HepG2 (cell line): ENCODE results near the gene ACSL6. TPM values are rescaled to one million over a fixed set of nuclear protein-coding genes. Genes with fewer than 3 reads are reported as not detected.

Experiments
- ARHGAP35 ChIP-seq: sonication (generic); formaldehyde crosslinking; IDR thresholded peaks from 2 replicates; pipeline ENCODE4 v1.9.0; 2022; ENCODE audit warnings: mild to moderate bottlenecking, inconsistent platforms, moderate library complexity, missing genetic modification reagents, borderline replicate concordance
- ATAD3A ChIP-seq: sonication (generic); formaldehyde crosslinking; IDR thresholded peaks from 2 replicates; pipeline ENCODE4 v1.4.0; 2020; ENCODE audit warnings: missing genetic modification reagents
- FIP1L1 ChIP-seq: fragments of 200-400 bp; formaldehyde crosslinking; IDR thresholded peaks from 2 replicates; pipeline ENCODE4 v1.6.1; 2018; ENCODE audit warnings: low read depth, mild to moderate bottlenecking, low read length, moderate library complexity, borderline replicate concordance; ENCODE audit not compliant: insufficient read depth
- FOXK1 ChIP-seq: sonication (generic); formaldehyde crosslinking; IDR thresholded peaks from 2 replicates; pipeline ENCODE4 v1.4.0; 2020; ENCODE audit warnings: low read depth, missing genetic modification reagents, borderline replicate concordance
- HIVEP1 ChIP-seq: sonication (generic); formaldehyde crosslinking; IDR thresholded peaks from 2 replicates; pipeline ENCODE4 v1.4.0; 2020; ENCODE audit warnings: mild to moderate bottlenecking, missing genetic modification reagents
- HNRNPUL1 ChIP-seq: fragments of 200-400 bp; formaldehyde crosslinking; IDR thresholded peaks from 2 replicates; pipeline ENCODE4 v1.6.1; 2017; ENCODE audit warnings: low read depth, mild to moderate bottlenecking, low read length, moderate library complexity
- JUND ChIP-seq: sonication (generic); formaldehyde crosslinking; IDR thresholded peaks from 2 replicates; pipeline ENCODE4 v1.8.0; 2022; ENCODE audit warnings: mild to moderate bottlenecking, missing genetic modification reagents
- KAT8 ChIP-seq: IDR thresholded peaks from 2 replicates; pipeline ENCODE4 v1.6.1; 2016; ENCODE audit warnings: missing genetic modification reagents, missing compliant biosample characterization
- POLR2A ChIP-seq, 2 experiments: IDR thresholded peaks; 2 replicates each; pipeline ENCODE4 v1.6.1; 2011; ENCODE audit warnings: low read depth in 2 of 2, low read length in 2 of 2, mild to moderate bottlenecking in 1 of 2, moderate library complexity in 1 of 2; ENCODE audit not compliant: insufficient read depth in 1 of 2
- REL ChIP-seq: sonication (generic); formaldehyde crosslinking; conservative IDR thresholded peaks from 2 replicates; pipeline ENCODE4 v1.8.0; 2022; ENCODE audit warnings: mild to moderate bottlenecking, missing genetic modification reagents, moderate library complexity
- SNRNP70 ChIP-seq: fragments of 200-400 bp; formaldehyde crosslinking; IDR thresholded peaks from 2 replicates; pipeline ENCODE4 v1.6.1; 2017; ENCODE audit warnings: mild to moderate bottlenecking, low read depth, low read length, moderate library complexity
- TBP ChIP-seq: sonication (generic); formaldehyde crosslinking; IDR thresholded peaks from 2 replicates; pipeline ENCODE4 v1.5.0; 2020; ENCODE audit warnings: missing genetic modification reagents
- TMF1 ChIP-seq: sonication (generic); formaldehyde crosslinking; IDR thresholded peaks from 2 replicates; pipeline ENCODE4 v1.8.1; 2022; ENCODE audit warnings: low read depth, missing genetic modification reagents
- ZBTB3 ChIP-seq: sonication (generic); formaldehyde crosslinking; IDR thresholded peaks from 2 replicates; pipeline ENCODE4 v1.4.0; 2020; ENCODE audit warnings: low read depth, mild to moderate bottlenecking, moderate library complexity, missing genetic modification reagents, borderline replicate concordance
- ZFP37 ChIP-seq: sonication (generic); formaldehyde crosslinking; IDR thresholded peaks from 2 replicates; pipeline ENCODE4 v1.4.0; 2020; ENCODE audit warnings: missing genetic modification reagents, borderline replicate concordance
- ZNF124 ChIP-seq: sonication (generic); formaldehyde crosslinking; IDR thresholded peaks from 2 replicates; pipeline ENCODE4 v1.4.0; 2020; ENCODE audit warnings: missing genetic modification reagents
- ZSCAN22 ChIP-seq: sonication (generic); formaldehyde crosslinking; IDR thresholded peaks from 2 replicates; pipeline ENCODE4 v1.4.0; 2020; ENCODE audit warnings: mild to moderate bottlenecking, missing genetic modification reagents
- ZSCAN9 ChIP-seq: IDR thresholded peaks from 2 replicates; pipeline ENCODE4 v1.6.1; 2016; ENCODE audit warnings: borderline replicate concordance
- polyA plus RNA-seq, 8 experiments: library from polyadenylated mRNA; depleted of rRNA in 3 of 8; stranded (reverse) in 7 of 8; unstranded in 1 of 8; fragments of >200 nt; fragmentation: Illumina TruSeq in 4 of 8; extraction: Trizol in 4 of 8; gene quantifications; 2 replicates each; pipeline versions ENCODE4 v1.2.1 to v1.2.3, GENCODE V29; 2011 to 2016; ENCODE audit warnings: low read depth in 4 of 8, missing spikeins in 1 of 8, mixed read lengths in 1 of 8; ENCODE audit not compliant: insufficient read depth in 1 of 8
- total RNA-seq, 5 experiments: library from RNA; depleted of rRNA; stranded (reverse); fragments of >200 nt; fragmentation: Illumina TruSeq; extraction: Trizol; gene quantifications; 2 replicates each; pipeline ENCODE4 v1.2.3, GENCODE V29; 2016; ENCODE audit warnings: low read depth in 1 of 5
- TF ChIP-seq, protein P1 (sequence below): sonication (generic); formaldehyde crosslinking; IDR thresholded peaks from 2 replicates; pipeline ENCODE4 v1.5.0; 2020; ENCODE audit warnings: mild to moderate bottlenecking, low read depth, missing genetic modification reagents, borderline replicate concordance
- TF ChIP-seq, protein P2 (sequence below): IDR thresholded peaks from 2 replicates; pipeline ENCODE4 v1.6.1; 2016; ENCODE audit warnings: missing biosample characterization, missing genetic modification reagents, low read depth
- TF ChIP-seq, protein P3 (sequence below): sonication (generic); formaldehyde crosslinking; IDR thresholded peaks from 2 replicates; pipeline ENCODE4 v1.5.0; 2020; ENCODE audit warnings: missing genetic modification reagents
- TF ChIP-seq, protein P4 (sequence below): sonication (generic); formaldehyde crosslinking; IDR thresholded peaks from 2 replicates; pipeline ENCODE4 v1.5.0; 2020; ENCODE audit warnings: mild to moderate bottlenecking, missing genetic modification reagents, moderate library complexity
- TF ChIP-seq, protein P5 (sequence below): sonication (generic); formaldehyde crosslinking; IDR thresholded peaks from 2 replicates; pipeline ENCODE4 v1.8.0; 2022; ENCODE audit warnings: missing genetic modification reagents, low read depth, mild to moderate bottlenecking, borderline replicate concordance
- TF ChIP-seq, protein P6 (sequence below), 2 experiments: fragments of 450-650 bp in 1 of 2; sonication (generic) in 1 of 2; formaldehyde crosslinking; IDR thresholded peaks; 2 replicates each; pipeline versions ENCODE4 v1.5.0 to v1.8.0; 2020 to 2022; ENCODE audit warnings: mild to moderate bottlenecking in 1 of 2, missing genetic modification reagents in 1 of 2

Gene ACSL6
- total and polyA plus RNA-seq, 2 of the 13 experiments (the other 11 are each of a cell fraction or from before 2014, with no cell fraction given) = 3.7 to 3.8 TPM

DNA sequence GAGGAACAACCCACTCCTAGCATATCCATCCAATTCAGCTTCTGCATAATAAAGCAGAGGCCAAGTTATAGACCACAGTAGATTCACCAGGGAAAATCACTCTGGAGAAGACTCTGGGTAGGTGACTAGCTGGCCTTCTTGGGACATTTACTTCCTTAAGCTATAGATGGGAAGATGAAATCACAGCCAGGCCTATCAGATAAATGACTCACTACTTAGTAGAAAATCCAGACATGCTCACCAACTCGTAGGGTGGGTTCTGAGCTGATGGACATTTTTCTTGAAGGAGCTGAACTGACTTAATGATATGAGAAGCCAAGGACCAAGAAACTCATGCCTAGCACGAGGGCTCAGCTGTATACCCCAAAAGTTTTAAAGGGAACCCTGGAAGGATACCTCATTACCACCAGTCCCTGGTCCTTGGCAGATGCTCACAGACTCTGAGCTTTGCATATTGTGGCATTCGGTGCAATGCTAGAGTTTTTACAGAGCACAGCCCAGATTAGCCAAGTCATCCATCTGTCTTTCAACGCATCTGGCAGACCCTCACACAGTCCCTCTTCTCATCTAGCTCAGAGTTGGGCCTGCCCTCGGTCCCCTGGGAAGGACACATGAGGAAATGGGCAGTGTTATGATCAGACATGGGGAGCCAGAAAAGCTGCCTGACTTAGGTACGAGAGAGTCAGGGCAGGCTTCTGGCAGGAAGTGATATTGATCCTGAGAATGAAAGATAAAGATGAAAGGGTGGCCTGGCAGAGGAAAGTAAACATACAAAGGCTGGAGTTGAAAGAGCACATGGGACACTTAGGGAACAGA lies 15.0 kb downstream of the ACSL6 start (continued):
- TF ChIP-seq KAT8 (peak; percentile 92), FOXK1 (CRISPR knock-in tag) (peak; percentile 92), POLR2A (IDR thresholded peaks at IDR 0.05; ENCODE audit: insufficient read depth in 1 of 2, low read depth in 2 of 2, low read length in 2 of 2) (0 out of 4 replicates have a peak, but pooled peaks of 1 of the 2 experiments have one; percentile 7), JUND (no peak), ZNF124 (CRISPR knock-in tag) (peak; percentile 84; the same call in 1 of the 2 replicates), ZSCAN22 (CRISPR knock-in tag) (no peak), HIVEP1 (CRISPR knock-in tag) (no peak), SNRNP70 (no peak), ZBTB3 (CRISPR knock-in tag) (no peak), ZSCAN9 (peak; percentile 88), FIP1L1 (no peak), ATAD3A (no peak), ARHGAP35 (CRISPR knock-in tag) (no peak), TMF1 (CRISPR knock-in tag) (no peak), TBP (no peak), ZFP37 (CRISPR knock-in tag) (no peak), REL (CRISPR knock-in tag) (no peak), HNRNPUL1 (no peak)
- TF ChIP-seq, protein P1, sequence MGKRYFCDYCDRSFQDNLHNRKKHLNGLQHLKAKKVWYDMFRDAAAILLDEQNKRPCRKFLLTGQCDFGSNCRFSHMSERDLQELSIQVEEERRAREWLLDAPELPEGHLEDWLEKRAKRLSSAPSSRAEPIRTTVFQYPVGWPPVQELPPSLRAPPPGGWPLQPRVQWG (CRISPR knock-in tag) = no peak
- TF ChIP-seq, protein P2, sequence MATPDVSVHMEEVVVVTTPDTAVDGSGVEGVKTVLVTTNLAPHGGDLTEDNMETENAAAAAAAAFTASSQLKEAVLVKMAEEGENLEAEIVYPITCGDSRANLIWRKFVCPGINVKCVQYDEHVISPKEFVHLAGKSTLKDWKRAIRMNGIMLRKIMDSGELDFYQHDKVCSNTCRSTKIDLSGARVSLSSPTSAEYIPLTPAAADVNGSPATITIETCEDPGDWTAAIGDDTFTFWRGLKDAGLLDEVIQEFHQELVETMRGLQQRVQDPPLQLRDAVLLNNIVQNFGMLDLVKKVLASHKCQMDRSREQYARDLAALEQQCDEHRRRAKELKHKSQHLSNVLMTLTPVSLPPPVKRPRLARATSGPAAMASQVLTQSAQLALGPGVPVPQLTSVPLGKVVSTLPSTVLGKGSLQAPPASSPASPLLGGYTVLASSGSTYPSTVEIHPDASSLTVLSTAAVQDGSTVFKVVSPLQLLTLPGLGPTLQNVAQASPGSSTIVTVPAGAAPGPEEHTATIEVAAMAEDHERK (CRISPR knock-in tag) = 0 out of 2 replicates have a peak, but pooled peaks have one; percentile 33
- TF ChIP-seq, protein P3, sequence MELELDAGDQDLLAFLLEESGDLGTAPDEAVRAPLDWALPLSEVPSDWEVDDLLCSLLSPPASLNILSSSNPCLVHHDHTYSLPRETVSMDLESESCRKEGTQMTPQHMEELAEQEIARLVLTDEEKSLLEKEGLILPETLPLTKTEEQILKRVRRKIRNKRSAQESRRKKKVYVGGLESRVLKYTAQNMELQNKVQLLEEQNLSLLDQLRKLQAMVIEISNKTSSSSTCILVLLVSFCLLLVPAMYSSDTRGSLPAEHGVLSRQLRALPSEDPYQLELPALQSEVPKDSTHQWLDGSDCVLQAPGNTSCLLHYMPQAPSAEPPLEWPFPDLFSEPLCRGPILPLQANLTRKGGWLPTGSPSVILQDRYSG (CRISPR knock-in tag) = no peak
- TF ChIP-seq, protein P4, sequence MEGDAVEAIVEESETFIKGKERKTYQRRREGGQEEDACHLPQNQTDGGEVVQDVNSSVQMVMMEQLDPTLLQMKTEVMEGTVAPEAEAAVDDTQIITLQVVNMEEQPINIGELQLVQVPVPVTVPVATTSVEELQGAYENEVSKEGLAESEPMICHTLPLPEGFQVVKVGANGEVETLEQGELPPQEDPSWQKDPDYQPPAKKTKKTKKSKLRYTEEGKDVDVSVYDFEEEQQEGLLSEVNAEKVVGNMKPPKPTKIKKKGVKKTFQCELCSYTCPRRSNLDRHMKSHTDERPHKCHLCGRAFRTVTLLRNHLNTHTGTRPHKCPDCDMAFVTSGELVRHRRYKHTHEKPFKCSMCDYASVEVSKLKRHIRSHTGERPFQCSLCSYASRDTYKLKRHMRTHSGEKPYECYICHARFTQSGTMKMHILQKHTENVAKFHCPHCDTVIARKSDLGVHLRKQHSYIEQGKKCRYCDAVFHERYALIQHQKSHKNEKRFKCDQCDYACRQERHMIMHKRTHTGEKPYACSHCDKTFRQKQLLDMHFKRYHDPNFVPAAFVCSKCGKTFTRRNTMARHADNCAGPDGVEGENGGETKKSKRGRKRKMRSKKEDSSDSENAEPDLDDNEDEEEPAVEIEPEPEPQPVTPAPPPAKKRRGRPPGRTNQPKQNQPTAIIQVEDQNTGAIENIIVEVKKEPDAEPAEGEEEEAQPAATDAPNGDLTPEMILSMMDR (CRISPR knock-in tag) = 0 out of 2 replicates have a peak, but pooled peaks have one; percentile 1
- TF ChIP-seq, protein P5, sequence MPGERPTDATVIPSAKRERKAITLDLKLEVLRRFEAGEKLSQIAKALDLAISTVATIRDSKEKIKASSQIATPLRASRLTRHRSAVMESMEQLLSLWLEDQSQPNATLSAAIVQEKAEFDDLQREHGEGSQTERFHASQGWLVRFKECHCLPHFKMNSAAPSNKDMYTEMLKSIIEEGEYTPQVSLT (CRISPR knock-in tag) = no peak
- TF ChIP-seq, protein P6, sequence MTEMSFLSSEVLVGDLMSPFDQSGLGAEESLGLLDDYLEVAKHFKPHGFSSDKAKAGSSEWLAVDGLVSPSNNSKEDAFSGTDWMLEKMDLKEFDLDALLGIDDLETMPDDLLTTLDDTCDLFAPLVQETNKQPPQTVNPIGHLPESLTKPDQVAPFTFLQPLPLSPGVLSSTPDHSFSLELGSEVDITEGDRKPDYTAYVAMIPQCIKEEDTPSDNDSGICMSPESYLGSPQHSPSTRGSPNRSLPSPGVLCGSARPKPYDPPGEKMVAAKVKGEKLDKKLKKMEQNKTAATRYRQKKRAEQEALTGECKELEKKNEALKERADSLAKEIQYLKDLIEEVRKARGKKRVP (CRISPR knock-in tag; IDR thresholded peaks at IDR 0.05) = no peak
